ENCODE data around the gene ACRV1. TPM values are rescaled to one million over a fixed set of nuclear protein-coding genes. Genes with fewer than 3 reads are reported as not detected.

ACRV1 gene
- total and polyA plus RNA-seq, 2 experiments from 2014 or later = 0.65 TPM; not detected in 1

DNA sequence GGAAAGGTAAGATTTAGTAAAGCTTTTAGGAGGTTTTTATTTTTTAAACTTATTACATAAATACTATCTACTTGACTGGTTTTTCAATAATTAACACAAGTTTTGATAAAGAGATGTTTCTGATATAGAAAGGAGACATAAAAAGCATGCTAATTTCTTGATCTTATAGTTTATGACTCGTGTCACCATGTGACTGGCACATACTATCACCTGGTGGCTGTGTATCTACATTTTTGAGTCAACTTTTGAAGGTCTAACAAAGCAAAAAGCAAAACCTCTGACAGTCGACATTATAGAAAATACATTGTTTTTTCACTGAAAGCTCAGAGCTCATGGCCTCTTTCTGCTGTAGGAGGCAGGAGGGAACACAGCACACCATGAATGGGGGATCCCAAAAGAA, 810 bp downstream of the ACRV1 start:
- Histone ChIP-seq H3K27me3 (ENCODE audit: insufficient read depth) (no peaks in the 10 kb centered on the region), H3K4me3 (no peak overlapping the region), H3K36me3 (ENCODE audit: insufficient read depth) (peaks cover 28% of the 10 kb centered on the region), H3K27ac (ENCODE audit: low read depth) (no peak overlapping the region), H2AFZ (no peak overlapping the region), H3K79me2 (replicated peaks; ENCODE audit: insufficient read depth) (no peaks in the 10 kb centered on the region), H3K4me1 (ENCODE audit: insufficient read depth) (peaks cover 2% of the 10 kb centered on the region), H3F3A (replicated peaks; ENCODE audit: low read depth) (no peaks in the 10 kb centered on the region), H4K20me1 (replicated peaks; ENCODE audit: insufficient read depth) (peaks cover 16% of the 10 kb centered on the region), H3K9me2 (ENCODE audit: insufficient read depth) (no peaks in the 10 kb centered on the region), H3K4me2 (no peak overlapping the region)
- Mint-ChIP-seq H3K27ac (no peak overlapping the region), H3K4me3 (no peak overlapping the region), H3K36me3 (ENCODE audit: low read depth) (peaks cover 37% of the 10 kb centered on the region), H3K4me1 (peaks cover 6% of the 10 kb centered on the region; the same call in 2 of the 3 replicates), H3K27me3 (ENCODE audit: insufficient read depth, low read depth, poor library complexity) (no peaks in the 10 kb centered on the region), H3K9me3 (no peaks in the 10 kb centered on the region; the same call in 2 of the 3 replicates)
- DNase-seq (ENCODE audit: low spot score) (no peak), ATAC-seq (no peak)
- TF ChIP-seq, protein P1, sequence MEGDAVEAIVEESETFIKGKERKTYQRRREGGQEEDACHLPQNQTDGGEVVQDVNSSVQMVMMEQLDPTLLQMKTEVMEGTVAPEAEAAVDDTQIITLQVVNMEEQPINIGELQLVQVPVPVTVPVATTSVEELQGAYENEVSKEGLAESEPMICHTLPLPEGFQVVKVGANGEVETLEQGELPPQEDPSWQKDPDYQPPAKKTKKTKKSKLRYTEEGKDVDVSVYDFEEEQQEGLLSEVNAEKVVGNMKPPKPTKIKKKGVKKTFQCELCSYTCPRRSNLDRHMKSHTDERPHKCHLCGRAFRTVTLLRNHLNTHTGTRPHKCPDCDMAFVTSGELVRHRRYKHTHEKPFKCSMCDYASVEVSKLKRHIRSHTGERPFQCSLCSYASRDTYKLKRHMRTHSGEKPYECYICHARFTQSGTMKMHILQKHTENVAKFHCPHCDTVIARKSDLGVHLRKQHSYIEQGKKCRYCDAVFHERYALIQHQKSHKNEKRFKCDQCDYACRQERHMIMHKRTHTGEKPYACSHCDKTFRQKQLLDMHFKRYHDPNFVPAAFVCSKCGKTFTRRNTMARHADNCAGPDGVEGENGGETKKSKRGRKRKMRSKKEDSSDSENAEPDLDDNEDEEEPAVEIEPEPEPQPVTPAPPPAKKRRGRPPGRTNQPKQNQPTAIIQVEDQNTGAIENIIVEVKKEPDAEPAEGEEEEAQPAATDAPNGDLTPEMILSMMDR (conservative IDR thresholded peaks at IDR 0.05; ENCODE audit: low read depth in 2 of 2) = no peak
- TF ChIP-seq, protein P2, sequence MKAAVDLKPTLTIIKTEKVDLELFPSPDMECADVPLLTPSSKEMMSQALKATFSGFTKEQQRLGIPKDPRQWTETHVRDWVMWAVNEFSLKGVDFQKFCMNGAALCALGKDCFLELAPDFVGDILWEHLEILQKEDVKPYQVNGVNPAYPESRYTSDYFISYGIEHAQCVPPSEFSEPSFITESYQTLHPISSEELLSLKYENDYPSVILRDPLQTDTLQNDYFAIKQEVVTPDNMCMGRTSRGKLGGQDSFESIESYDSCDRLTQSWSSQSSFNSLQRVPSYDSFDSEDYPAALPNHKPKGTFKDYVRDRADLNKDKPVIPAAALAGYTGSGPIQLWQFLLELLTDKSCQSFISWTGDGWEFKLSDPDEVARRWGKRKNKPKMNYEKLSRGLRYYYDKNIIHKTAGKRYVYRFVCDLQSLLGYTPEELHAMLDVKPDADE (IDR thresholded peaks at IDR 0.05) = no peak
- TF ChIP-seq ZNF331 (CRISPR knock-in tag; IDR thresholded peaks at IDR 0.05; ENCODE audit: low read depth) (no peak), JUNB (IDR thresholded peaks at IDR 0.05; ENCODE audit: unreplicated experiment) (no peak), ZNF114 (CRISPR knock-in tag; IDR thresholded peaks at IDR 0.05) (no peak), CREB1 (CRISPR knock-in tag; IDR thresholded peaks at IDR 0.05; ENCODE audit: low read depth) (no peak), EZH2phosphoT487 (IDR thresholded peaks at IDR 0.05; ENCODE audit: unreplicated experiment) (no peak), EZH2 (IDR thresholded peaks at IDR 0.05; ENCODE audit: low read depth, unreplicated experiment) (no peak)
- TF ChIP-seq, protein P3, sequence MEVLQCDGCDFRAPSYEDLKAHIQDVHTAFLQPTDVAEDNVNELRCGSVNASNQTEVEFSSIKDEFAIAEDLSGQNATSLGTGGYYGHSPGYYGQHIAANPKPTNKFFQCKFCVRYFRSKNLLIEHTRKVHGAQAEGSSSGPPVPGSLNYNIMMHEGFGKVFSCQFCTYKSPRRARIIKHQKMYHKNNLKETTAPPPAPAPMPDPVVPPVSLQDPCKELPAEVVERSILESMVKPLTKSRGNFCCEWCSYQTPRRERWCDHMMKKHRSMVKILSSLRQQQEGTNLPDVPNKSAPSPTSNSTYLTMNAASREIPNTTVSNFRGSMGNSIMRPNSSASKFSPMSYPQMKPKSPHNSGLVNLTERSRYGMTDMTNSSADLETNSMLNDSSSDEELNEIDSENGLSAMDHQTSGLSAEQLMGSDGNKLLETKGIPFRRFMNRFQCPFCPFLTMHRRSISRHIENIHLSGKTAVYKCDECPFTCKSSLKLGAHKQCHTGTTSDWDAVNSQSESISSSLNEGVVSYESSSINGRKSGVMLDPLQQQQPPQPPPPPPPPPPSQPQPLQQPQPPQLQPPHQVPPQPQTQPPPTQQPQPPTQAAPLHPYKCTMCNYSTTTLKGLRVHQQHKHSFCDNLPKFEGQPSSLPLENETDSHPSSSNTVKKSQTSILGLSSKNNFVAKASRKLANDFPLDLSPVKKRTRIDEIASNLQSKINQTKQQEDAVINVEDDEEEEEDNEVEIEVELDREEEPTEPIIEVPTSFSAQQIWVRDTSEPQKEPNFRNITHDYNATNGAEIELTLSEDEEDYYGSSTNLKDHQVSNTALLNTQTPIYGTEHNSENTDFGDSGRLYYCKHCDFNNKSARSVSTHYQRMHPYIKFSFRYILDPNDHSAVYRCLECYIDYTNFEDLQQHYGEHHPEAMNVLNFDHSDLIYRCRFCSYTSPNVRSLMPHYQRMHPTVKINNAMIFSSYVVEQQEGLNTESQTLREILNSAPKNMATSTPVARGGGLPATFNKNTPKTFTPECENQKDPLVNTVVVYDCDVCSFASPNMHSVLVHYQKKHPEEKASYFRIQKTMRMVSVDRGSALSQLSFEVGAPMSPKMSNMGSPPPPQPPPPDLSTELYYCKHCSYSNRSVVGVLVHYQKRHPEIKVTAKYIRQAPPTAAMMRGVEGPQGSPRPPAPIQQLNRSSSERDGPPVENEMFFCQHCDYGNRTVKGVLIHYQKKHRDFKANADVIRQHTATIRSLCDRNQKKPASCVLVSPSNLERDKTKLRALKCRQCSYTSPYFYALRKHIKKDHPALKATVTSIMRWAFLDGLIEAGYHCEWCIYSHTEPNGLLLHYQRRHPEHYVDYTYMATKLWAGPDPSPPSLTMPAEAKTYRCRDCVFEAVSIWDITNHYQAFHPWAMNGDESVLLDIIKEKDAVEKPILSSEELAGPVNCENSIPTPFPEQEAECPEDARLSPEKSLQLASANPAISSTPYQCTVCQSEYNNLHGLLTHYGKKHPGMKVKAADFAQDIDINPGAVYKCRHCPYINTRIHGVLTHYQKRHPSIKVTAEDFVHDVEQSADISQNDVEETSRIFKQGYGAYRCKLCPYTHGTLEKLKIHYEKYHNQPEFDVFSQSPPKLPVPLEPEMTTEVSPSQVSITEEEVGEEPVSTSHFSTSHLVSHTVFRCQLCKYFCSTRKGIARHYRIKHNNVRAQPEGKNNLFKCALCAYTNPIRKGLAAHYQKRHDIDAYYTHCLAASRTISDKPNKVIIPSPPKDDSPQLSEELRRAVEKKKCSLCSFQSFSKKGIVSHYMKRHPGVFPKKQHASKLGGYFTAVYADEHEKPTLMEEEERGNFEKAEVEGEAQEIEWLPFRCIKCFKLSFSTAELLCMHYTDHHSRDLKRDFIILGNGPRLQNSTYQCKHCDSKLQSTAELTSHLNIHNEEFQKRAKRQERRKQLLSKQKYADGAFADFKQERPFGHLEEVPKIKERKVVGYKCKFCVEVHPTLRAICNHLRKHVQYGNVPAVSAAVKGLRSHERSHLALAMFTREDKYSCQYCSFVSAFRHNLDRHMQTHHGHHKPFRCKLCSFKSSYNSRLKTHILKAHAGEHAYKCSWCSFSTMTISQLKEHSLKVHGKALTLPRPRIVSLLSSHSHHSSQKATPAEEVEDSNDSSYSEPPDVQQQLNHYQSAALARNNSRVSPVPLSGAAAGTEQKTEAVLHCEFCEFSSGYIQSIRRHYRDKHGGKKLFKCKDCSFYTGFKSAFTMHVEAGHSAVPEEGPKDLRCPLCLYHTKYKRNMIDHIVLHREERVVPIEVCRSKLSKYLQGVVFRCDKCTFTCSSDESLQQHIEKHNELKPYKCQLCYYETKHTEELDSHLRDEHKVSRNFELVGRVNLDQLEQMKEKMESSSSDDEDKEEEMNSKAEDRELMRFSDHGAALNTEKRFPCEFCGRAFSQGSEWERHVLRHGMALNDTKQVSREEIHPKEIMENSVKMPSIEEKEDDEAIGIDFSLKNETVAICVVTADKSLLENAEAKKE (CRISPR knock-in tag; IDR thresholded peaks at IDR 0.05) = no peak
- TF ChIP-seq, protein P4, sequence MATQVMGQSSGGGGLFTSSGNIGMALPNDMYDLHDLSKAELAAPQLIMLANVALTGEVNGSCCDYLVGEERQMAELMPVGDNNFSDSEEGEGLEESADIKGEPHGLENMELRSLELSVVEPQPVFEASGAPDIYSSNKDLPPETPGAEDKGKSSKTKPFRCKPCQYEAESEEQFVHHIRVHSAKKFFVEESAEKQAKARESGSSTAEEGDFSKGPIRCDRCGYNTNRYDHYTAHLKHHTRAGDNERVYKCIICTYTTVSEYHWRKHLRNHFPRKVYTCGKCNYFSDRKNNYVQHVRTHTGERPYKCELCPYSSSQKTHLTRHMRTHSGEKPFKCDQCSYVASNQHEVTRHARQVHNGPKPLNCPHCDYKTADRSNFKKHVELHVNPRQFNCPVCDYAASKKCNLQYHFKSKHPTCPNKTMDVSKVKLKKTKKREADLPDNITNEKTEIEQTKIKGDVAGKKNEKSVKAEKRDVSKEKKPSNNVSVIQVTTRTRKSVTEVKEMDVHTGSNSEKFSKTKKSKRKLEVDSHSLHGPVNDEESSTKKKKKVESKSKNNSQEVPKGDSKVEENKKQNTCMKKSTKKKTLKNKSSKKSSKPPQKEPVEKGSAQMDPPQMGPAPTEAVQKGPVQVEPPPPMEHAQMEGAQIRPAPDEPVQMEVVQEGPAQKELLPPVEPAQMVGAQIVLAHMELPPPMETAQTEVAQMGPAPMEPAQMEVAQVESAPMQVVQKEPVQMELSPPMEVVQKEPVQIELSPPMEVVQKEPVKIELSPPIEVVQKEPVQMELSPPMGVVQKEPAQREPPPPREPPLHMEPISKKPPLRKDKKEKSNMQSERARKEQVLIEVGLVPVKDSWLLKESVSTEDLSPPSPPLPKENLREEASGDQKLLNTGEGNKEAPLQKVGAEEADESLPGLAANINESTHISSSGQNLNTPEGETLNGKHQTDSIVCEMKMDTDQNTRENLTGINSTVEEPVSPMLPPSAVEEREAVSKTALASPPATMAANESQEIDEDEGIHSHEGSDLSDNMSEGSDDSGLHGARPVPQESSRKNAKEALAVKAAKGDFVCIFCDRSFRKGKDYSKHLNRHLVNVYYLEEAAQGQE (IDR thresholded peaks at IDR 0.05; ENCODE audit: unreplicated experiment) = no peak
